HG03521 (cell line): ENCODE measurements around the gene DYNLT5.
"Not testable (repeated sequence)": the region's sequence is repeated elsewhere in the genome, so short reads cannot be mapped to it uniquely, and the experiment has no call there.

Experiments used
- ATAC-seq: cut with Tn5 transposase; IDR thresholded peaks from one replicate; pipeline ENCODE4 v1.9.1; 2021; ENCODE audit warnings: mild to moderate bottlenecking, moderate library complexity; ENCODE audit not compliant: unreplicated experiment

DYNLT5 gene

DNA sequence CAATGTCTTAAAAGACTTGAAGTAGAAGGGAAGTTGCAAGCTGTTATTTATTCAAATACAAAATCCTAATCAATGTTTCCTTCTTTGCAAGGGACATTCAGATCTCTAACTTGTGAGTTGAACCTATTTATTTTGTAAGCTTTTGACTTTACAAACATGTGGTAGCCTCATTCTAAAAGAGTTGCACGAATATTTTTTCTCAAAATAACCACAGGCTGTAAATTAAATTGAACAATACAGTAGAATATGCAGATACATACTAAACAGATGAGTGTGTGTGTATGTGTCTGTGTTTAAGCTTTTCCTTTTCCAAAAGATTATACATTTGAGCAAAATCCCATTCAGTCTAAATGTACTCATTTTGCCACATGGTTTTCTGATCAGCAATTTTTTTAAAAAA is 4.8 kb upstream of the DYNLT5 start:
- ATAC-seq: no peak

DNA sequence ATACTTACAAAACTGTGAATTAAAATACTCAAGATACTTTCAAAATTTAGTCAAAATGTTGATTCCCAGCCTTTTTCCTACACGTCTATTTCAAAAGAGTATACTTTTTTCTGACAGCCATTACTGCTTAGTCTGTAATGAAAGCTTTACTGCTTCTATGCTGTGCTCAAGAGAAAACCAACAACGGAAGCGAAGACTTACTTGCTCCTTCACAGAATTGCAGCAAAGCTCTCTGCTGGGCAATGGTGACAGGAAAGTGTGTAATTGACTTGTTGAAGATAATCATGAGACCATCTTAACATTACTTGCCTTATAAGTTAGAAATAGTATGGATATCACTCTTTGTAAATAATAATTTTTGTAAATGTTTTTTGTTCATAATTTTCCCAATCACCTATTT is 1.7 kb upstream of the DYNLT5 start:
- ATAC-seq: no peak

DNA sequence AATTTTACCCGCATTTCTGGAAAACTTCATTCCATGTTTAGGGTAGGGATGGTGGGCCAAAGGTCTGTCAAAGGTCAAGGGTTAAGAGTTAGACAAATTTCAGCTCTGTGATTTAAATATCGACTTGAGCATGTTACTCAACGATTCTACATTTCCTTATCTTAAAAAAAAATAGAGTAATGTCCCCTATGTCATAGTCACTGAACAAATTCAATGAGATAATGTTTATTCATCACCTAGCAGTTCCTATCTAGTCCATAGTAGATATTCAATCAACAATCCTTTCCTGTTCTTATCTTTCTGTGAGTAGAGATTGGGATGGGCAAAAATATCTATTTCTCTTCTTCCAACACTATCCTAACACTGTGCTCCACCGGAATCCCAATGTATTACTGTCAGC is 1.1 kb upstream of the DYNLT5 start:
- ATAC-seq: no peak

DNA sequence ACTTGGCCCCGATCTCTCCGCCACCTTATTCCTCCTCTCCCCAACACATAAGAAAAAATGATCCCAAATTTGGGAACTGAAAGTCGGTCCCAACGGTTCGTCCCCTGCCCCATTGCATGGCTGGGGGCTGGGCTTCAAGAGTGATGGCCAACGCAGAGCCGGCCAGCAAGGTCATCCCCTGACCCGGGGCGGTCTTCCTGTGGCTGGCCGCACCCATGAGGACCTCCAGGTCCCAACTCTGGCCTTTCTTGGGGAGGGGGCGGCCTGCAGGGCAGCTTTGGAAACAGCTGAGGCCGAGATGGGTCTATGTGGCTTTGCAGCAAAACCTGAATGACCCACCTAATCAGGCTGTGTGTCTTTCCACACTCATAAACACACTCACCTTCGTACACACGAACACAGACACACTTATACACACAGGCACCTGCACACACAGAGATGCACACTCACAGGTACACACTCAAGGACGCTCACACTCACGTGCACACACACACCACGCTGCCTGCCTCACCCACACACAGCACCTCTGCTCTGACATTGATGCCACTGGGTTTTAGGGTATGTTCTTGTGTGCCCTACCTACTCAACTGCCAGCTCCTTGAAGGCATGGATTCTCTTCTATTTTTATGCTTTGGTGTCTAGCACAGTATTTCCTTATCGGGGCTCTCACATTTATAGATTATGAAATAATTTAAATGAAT is 562 bp downstream of the DYNLT5 start:
- no peak for ATAC-seq

DNA sequence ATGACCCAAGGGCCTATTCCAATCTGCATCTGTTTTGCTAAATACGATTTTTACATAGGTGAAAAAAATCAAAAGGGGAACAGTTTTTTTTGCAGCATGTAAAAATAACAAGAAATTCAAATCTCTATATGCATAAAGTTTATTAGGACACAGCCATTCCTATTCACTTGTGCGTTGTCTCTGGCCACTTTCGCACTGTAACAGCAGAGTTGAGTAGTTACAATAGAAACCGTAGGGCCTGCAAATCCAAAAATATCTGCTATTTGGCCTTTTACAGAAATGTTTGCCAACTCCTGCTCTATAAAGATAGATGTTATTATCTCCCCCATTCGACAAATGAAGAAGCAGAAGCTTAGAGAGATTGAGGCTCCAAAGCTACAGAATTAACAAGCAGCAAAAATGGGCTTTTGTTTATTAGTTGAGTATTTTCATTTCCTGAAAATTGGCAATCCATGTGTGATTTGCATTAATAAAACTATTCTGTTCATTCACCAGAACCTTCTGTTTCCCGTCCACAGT is 5.5 kb downstream of the DYNLT5 start:
- ATAC-seq: peak; percentile 15

DNA sequence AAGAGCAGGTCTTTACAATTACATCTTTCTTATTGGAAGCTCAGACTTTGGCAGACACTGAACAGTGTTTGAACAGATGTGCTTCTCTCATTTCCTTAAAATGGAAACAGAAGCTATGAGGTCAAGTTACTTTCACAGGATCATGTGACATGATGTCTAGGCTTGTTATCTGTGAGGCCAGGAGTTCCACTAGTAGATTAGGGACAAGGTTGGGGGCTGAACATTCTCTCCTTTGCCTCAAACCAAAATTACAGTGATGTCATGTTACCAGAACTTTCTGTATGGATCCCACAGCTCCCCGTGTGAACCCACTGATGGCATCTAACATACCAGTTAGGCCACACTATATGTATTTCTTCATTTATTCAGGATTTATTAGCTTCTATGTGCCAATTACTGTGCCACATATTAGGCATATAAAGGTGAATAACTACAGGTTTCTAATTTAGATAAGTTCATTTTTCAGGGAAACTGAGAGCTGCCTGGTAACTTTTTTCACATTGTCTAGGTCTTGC is 6.0 kb downstream of the DYNLT5 start:
- ATAC-seq: peak; percentile 97

DNA sequence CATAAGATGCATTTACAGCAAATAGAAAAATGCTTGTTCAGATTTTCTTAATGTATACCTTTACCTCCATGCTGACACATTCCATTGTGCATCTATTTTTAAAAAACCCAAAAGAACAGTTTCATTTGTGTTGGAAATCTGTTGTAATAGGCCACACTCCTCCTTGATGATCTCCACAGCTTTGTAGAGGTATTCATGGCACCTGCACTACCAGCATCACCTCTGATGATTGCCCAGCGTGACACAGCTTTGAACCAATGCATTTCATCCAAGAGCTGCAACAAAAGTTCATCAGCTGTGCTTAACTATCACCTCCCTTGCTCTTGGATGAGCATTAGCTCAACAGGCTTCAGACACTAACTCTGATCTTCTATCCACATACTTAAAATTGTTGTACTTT is 8.2 kb downstream of the DYNLT5 start:
- ATAC-seq: no peak

DNA sequence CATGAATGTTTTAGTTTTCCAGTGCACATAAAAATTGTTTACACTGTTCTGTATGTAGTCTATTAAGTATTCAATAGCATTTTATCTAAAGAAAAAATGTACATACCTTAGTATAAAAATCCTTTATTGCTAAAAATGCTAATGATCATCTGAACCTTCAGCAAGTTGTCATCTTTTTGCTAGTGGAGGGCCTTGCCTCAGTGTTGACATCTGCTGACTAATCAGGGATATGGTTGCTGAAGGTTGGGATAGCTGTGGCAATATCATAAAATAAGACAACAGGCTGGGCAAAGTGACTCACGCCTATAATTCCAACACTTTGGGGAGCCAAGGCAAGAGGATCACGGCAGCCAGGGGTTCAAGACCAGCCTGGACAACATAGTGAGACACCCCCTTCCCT is 9.0 kb downstream of the DYNLT5 start:
- ATAC-seq: no peak

DNA sequence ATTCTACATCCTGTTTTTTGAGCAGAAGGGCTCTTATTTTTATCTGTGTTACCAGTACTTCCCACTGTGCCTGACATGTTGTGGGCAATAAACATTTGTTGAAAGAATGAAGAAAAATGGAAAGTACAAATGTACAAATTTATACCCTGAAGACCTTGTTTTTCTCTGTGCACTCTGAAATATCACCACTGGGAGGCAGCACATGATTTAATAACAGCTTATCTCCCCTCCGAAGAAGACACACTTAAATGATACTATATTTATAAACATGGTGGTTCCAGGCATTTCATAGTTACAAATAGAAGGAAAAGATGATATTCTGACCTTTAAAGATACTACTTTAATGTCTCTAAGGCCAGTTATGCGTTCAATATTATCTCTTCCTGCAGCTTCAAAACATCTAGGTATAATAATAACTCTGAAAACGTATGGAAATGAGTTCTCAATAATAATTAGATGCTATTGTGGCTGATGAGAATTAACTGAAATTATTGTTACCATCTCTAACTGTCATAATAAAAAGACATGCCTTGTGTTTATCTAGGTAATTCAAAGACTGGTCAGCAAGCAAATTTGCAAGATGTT is 12.8 kb downstream of the DYNLT5 start:
- peak; percentile 81 for ATAC-seq

DNA sequence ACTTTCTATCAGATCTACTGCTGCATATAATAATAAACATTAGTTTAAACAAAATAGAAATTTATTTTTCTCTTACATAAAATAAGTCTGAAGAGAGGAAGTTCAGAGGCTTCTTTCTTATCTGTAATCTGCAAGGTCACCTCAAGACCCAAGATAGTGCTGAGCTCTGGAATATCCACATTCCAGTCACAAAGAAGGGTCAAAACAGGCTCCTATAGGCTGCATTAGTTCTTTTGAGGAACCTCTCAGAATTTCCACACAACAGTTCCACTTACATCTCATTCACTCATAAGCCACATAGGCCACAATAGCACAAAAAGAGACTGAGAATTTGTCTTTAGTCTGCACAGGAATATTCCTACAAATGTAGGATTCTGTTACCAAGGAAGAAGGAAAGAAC is 15.4 kb downstream of the DYNLT5 start:
- no peak for ATAC-seq

DNA sequence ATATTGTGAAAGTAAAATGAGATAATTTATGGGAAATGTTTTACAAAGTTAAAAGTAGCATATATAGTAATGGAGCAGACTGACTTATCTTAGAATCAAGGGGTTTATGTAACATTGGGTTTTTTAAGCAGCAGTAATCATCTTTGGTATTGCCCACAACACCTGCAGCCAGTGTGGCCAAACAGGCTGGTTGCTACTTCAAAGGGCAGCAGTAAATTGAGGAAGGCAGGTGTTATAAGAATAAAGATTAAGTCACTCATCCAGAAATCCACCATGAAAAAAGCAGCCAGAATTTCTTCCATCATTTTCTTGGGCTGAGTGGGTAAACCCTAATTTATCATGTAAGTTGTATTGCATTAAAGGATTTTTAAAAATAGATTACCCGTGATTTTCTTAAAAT is 16.7 kb downstream of the DYNLT5 start:
- no peak for ATAC-seq

DNA sequence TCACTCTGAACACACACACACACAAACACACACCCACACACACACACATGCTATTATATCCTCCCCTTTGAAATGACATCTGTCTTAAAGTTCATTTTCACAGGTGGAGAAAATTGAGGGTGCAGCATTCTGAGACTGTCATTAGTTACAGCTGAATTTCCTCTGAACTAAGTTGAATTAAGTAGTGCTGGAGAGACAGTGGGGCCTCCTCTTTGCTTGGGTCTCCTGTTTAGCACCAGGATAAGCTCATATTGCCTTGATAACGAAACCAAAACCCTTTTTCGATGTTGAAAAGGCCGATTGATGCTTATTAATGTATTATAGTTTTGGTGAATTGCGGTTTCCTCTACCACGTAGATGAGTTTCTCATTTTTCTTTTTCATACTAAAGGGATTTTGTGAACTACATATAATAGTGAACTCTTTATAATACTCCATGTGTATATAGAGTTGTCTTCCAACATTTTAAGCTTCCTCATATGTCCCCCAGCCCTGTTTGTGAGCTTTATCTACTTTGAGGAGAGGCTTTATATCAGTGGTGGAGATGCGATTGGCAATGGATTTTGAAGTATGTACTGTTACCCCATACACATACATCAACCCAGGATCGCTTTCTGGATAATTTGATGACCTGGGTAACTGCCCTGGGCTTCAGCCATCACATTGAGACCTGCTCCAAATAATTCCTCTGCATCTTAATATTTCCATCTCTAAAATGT is 17.4 kb downstream of the DYNLT5 start:
- no peak for ATAC-seq

DNA sequence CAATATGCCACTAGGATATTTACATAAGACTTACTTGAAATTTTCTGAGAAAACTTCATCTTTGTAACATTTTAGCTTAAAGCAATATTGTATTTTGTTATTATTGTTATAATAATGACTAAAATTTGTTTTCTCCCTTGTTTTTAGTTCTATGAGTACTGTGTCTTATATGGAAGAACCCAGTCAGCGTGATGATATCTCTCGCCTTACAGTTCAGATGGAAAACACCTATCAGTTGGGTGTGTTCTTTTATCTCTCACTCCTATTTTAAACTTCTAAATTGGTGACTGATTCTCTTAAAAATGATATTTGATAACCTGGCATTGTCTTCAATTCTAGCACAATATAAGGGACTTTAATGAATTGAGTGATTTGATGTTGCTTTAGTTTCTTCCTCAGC is 18.0 kb downstream of the DYNLT5 start:
- no peak for ATAC-seq

DNA sequence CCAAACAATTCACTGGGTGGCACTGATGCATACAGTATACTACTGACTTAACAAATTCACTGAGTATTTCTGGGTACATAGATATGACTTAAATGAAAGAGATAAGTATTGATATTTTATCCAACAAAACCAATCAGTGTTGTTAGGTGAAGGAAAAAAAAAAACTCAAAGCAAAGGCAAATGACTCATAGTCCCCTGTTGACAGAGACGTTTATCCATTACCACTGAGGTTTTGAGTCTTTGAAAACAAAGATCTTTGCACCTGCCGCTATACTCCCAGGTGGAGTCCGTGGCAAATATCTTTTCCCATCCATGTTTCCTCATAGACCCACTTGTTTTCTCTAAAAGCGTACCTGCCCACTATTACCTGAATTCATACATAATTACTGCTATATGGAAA is 18.4 kb downstream of the DYNLT5 start:
- no peak for ATAC-seq

DNA sequence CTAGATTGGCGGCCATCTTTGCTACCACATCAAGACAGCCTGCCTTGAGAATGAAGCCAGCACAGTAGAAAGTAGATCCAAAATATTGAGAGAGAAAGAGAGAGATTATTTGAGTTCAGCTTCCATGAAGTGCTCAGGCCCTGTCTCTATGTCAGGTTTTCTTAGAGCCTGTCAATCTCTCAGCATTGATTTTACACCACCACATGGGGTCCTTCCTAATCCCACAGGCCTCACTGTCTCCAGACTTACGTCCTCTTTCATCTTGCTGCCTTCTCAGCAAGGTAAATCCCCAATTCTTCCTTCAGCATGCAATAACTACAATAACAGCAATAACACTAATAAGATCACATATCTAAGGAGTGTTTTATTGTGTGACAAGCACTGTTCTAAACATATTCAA is 21.0 kb downstream of the DYNLT5 start:
- no peak for ATAC-seq

DNA sequence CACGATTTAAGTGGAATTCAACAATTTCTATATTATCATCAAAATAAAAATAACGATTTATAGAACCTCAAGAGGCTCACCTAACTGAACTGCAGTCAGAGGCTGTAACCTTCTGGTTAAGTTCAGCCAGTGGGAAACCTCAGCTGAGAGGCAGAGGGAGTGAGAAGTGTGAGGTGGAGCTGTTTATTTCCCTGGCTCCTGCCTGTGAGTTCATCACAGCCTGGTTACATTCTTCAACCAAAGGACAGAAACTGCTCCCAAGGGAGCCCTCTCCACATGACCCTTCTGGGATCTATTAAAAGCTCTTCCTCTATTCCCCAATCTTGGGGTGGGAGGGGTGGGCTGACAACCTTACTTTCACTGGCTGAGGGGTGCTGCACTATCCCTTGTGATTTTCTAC is 22.2 kb downstream of the DYNLT5 start:
- no peak for ATAC-seq

DNA sequence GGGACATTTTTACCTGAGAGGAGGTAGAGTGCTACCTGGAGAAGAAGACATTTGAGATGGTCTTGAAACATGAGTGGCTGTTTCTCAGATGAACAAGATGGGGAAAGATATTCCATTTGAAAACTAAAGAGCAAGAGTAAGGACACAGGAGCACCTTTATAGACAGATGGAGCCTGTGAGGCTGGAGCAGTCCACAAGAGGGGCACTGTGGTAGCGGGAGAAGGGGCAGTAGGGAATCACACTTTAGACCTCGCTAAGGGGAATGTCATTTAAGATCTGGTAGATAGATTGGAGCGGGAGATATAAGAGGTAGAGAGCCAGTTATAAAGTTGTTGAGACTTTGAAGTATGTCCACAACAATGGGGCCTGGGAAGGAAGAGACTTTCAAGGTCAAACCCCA is 23.4 kb downstream of the DYNLT5 start:
- ATAC-seq: no peak

DNA sequence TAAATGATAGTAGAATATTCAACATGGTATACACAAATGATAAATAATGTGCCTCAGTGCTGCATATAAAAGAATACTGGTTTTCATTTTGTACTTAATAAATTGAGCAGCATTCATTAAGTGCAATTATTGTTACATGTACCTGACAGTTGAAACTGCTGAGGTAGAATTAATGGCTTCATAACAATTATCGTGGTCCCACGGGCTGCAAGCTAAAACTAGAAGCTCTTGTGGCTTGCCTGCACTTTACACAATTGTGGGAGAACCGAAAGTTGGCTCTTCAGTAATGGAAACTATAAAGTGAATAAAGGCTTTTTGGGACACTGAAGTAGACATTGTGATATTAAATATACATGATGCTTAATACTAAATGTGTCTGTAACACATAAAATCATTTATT is 25.6 kb downstream of the DYNLT5 start:
- ATAC-seq: no peak

DNA sequence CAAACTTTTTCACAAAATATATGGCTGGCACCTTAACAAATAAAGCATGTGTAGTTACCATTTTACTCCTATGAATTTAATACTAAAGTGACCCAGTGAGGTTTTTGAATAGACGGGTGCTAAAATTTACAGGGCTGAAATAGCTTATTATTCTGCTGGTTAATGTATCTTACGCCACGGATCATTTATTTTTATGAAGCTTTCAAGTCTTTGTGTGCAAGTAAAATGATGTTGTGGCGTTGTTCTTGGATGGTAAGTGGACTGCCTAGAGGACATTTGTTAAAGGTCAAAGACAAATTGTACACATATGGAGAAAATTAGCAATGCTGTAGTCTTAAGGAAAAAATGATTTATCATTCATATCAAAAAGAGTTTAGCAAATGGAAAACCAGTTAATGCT is 26.0 kb downstream of the DYNLT5 start:
- ATAC-seq: no peak

DNA sequence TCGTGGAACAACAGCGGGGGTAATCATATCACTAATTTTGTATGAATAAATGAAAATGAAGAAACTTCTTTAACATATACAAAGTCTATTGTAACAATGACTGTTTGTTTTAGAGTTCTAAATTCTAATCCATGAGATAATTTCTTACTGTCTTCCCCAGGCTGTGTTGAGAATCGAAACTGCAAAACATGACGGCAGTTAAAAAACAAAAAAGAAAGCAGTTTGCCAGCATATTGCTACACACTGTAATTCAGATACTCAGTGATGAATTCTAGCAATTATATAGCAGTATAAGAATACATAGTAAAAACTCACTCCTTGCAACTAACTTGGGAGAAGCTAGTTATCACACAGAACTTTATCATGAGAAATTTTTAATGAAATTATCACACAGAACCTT is 26.7 kb downstream of the DYNLT5 start:
- no peak for ATAC-seq

DNA sequence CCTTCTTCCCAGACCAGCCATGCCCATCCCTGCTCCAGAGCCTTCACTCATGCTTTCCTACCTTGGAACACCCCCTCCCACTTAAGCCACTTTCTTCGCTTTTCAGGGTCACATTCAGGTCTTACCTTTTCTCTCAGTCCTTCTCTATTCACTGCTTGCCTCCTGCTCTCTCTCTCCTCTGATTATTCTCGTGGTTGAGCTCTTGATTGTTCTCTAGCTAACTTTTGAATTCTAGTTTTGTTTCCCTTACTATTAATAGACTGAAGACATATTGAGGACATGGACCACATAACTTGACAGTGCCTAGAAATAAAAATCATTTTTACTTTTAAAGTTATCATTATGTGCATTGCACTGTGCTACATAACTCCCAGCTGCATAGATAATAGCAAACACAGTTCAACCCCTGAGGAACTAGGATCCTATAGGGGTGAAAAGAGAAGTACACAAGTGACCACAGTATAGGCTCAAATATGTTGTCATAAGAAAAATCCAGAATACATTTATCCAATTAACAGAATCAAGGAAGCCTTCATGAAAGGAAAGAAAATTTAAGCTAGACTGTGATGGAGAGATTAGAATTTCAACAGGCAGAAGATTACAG is 27.3 kb downstream of the DYNLT5 start:
- no peak for ATAC-seq

DNA sequence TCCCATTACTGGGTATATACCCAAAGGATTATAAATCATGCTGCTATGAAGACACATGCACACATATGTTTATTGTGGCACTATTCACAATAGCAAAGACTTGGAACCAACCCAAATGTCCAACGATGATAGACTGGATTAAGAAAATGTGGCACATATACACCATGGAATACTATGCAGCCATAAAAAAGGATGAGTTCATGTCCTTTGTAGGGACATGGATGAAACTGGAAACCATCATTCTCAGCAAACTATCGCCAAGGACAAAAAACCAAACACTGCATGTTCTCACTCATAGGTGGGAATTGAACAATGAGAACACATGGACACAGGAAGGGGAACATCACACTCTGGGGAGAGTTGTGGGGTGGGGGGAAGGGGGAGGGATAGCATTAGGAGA is 33.5 kb downstream of the DYNLT5 start:
- ATAC-seq: not testable (repeated sequence)
